ENCODE data around the gene GALNT2. TPM values are rescaled to one million over a fixed set of nuclear protein-coding genes. Genes with fewer than 3 reads are reported as not detected.
A peak's percentile ranks its signal among the peaks of the same experiment; 100 is the strongest.

GALNT2 gene
- total RNA-seq, 4 donors from 2014 or later = 47.9 to 78.6 (median 60.0) TPM

- no peak for DNase-seq (ENCODE audit: low spot score in 2 of 2)
Observed at GRCh38 chr1:230191855-230192254, 124.8 kb downstream of the GALNT2 start.

GRCh38 chr1:230194525-230194924 lies 127.5 kb downstream of the GALNT2 start:
- Histone ChIP-seq H3K36me3 (peaks cover 0 to 19% (median 0%) of the 10 kb centered on the region in 3 donors), H3K27ac (peak overlapping the region in 1 of 4 donors; percentile 16), H3K4me3 (no peak overlapping the region), H3K27me3 (no peaks in the 10 kb centered on the region), H3K9me3 (no peaks in the 10 kb centered on the region), H3K4me1 (peaks cover 0 to 34% (median 12%) of the 10 kb centered on the region in 4 donors)
- no peak for TF ChIP-seq EP300 (IDR thresholded peaks at IDR 0.05)
- TF ChIP-seq, protein P1, sequence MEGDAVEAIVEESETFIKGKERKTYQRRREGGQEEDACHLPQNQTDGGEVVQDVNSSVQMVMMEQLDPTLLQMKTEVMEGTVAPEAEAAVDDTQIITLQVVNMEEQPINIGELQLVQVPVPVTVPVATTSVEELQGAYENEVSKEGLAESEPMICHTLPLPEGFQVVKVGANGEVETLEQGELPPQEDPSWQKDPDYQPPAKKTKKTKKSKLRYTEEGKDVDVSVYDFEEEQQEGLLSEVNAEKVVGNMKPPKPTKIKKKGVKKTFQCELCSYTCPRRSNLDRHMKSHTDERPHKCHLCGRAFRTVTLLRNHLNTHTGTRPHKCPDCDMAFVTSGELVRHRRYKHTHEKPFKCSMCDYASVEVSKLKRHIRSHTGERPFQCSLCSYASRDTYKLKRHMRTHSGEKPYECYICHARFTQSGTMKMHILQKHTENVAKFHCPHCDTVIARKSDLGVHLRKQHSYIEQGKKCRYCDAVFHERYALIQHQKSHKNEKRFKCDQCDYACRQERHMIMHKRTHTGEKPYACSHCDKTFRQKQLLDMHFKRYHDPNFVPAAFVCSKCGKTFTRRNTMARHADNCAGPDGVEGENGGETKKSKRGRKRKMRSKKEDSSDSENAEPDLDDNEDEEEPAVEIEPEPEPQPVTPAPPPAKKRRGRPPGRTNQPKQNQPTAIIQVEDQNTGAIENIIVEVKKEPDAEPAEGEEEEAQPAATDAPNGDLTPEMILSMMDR (IDR thresholded peaks at IDR 0.05) = no peak
- TF ChIP-seq POLR2A (IDR thresholded peaks at IDR 0.05) = no peak
- no peak for DNase-seq (ENCODE audit: low spot score in 2 of 2)
- WGBS, 2 donors = 86 to 90% methylated on average over 7 of the region's 7 CpGs

More at GRCh38 chr1:230191855-230192254, 124.8 kb downstream of the GALNT2 start:
- no peak overlapping the region for H3K4me3 ChIP-seq
- TF ChIP-seq EP300 (IDR thresholded peaks at IDR 0.05) (no peak), POLR2A (IDR thresholded peaks at IDR 0.05) (no peak)
- TF ChIP-seq, protein P1 (IDR thresholded peaks at IDR 0.05) = no peak
- 90 to 94% methylated on average over 4 of the region's 4 CpGs for WGBS, 2 donors
- H3K9me3 ChIP-seq = no peaks in the 10 kb centered on the region
- peaks cover 0 to 12% (median 0%) of the 10 kb centered on the region in 3 donors for H3K36me3 ChIP-seq
- H3K4me1 ChIP-seq = peaks cover 0 to 33% (median 14%) of the 10 kb centered on the region in 4 donors
- H3K27me3 ChIP-seq = no peaks in the 10 kb centered on the region
- H3K27ac ChIP-seq = peak overlapping the region in 3 of 4 donors; percentile 18 to 83 (median 76)

GRCh38 chr1:230195199-230195598 lies 128.2 kb downstream of the GALNT2 start:
- DNase-seq (ENCODE audit: low spot score in 2 of 2) = no peak
- Histone ChIP-seq H3K4me3 (no peak overlapping the region), H3K4me1 (peaks cover 0 to 34% (median 12%) of the 10 kb centered on the region in 4 donors)

GRCh38 chr1:230196077-230196476 lies 129.0 kb downstream of the GALNT2 start:
- Histone ChIP-seq H3K9me3 (no peaks in the 10 kb centered on the region), H3K36me3 (peaks cover 0 to 19% (median 0%) of the 10 kb centered on the region in 3 donors), H3K27ac (no peak overlapping the region), H3K27me3 (no peaks in the 10 kb centered on the region), H3K4me1 (peaks cover 0 to 29% (median 8%) of the 10 kb centered on the region in 4 donors), H3K4me3 (no peak overlapping the region)
- no peak for DNase-seq (ENCODE audit: low spot score in 2 of 2)
- WGBS, 2 donors = 95 to 96% methylated on average over 5 of the region's 5 CpGs
- no peak for TF ChIP-seq POLR2A (IDR thresholded peaks at IDR 0.05)
- no peak for TF ChIP-seq EP300 (IDR thresholded peaks at IDR 0.05)
- TF ChIP-seq, protein P1 (IDR thresholded peaks at IDR 0.05) = no peak

More at GRCh38 chr1:230195199-230195598, 128.2 kb downstream of the GALNT2 start:
- Histone ChIP-seq H3K27ac (no peak overlapping the region), H3K27me3 (no peaks in the 10 kb centered on the region), H3K36me3 (peaks cover 0 to 19% (median 0%) of the 10 kb centered on the region in 3 donors), H3K9me3 (no peaks in the 10 kb centered on the region)
- TF ChIP-seq, protein P1 (IDR thresholded peaks at IDR 0.05) = no peak
- TF ChIP-seq POLR2A (IDR thresholded peaks at IDR 0.05) (no peak), EP300 (IDR thresholded peaks at IDR 0.05) (no peak)
- 78 to 79% methylated on average over 3 of the region's 3 CpGs for WGBS, 2 donors

DNA sequence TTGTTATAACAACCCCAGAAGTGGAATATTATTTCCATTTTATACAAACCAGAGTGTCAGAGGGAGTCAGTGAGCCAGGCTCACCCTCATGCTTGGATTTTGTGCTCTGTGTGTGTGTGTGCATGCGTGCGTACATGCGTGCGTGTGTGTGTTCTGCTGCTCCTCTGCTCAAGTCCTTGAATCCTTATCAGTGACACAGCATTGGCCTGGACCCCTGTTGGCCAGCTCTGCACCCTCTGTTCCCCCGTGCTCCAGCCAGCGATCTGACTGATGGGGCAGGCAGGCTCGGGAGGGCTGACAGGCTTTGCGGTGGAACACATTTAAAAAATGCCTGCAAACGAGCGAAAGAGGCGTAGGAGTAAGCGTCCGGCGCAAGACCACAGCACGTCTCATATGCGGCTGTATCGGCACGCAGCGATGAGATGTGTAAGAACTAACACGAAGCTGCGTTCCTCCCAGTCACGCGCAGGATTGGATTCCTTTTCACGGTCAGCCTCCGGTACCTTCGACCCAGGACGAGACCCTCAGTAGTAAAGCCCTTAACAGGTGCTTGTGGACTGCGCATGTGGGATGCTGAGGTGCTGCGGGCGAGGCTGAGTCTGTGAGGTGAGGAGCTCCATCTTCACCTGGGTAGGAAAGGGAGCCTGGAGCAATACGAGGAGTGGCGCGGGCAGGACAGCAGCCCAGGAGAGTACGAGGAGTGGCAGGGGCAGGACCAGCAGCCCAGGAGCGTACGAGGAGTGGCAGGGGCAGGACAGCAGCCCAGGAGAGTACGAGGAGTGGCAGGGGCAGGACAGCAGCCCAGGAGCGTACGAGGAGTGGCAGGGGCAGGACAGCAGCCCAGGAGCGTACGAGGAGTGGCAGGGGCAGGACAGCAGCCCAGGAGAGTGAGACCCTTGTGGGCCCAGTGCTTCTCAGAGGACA lies 130.9 kb downstream of the GALNT2 start:
- 91 to 95% methylated on average over 41 of the region's 41 CpGs for WGBS, 2 donors
- Histone ChIP-seq H3K9me3 (no peaks in the 10 kb centered on the region), H3K4me1 (peaks cover 0 to 17% (median 3%) of the 10 kb centered on the region in 4 donors), H3K27me3 (no peaks in the 10 kb centered on the region), H3K36me3 (peaks cover 0 to 26% (median 0%) of the 10 kb centered on the region in 3 donors), H3K27ac (no peak overlapping the region), H3K4me3 (no peak overlapping the region)
- DNase-seq (ENCODE audit: low spot score in 2 of 2) = no peak
- no peak for TF ChIP-seq EP300 (IDR thresholded peaks at IDR 0.05)
- no peak for TF ChIP-seq POLR2A (IDR thresholded peaks at IDR 0.05)
- TF ChIP-seq, protein P1 (IDR thresholded peaks at IDR 0.05) = no peak

Measured in tibial nerve (tissue), 4 donors.